HG02798 (cell line): ENCODE measurements around the gene GPER1.
"Not testable (repeated sequence)": the region's sequence is repeated elsewhere in the genome, so short reads cannot be mapped to it uniquely, and the experiment has no call there.

Source experiments
- ATAC-seq: cut with Tn5 transposase; IDR thresholded peaks from one replicate; pipeline ENCODE4 v1.9.1; 2021; ENCODE audit warnings: mild to moderate bottlenecking; ENCODE audit not compliant: unreplicated experiment, poor library complexity

GPER1 gene

DNA sequence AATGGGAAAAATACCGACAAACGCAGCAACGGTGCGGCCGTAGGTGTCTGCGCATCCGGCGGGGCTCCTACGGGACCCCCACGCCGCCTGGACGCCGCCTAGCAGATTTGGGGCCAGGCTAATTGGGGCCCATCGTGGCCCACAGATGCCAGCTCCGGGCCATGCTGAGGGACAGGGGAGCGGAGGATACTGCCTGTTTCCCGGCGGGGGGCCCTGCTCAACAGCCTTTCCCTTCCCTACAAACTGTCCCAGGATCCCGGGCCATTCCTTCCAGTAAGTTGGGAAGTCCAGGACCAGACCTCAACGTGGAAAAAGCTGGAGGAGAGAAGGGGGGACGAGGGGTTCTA is 21.7 kb upstream of the GPER1 start:
- no peak for ATAC-seq

GRCh38 chr7:1068013-1068412 is 19.9 kb upstream of the GPER1 start:
- ATAC-seq: no peak

DNA sequence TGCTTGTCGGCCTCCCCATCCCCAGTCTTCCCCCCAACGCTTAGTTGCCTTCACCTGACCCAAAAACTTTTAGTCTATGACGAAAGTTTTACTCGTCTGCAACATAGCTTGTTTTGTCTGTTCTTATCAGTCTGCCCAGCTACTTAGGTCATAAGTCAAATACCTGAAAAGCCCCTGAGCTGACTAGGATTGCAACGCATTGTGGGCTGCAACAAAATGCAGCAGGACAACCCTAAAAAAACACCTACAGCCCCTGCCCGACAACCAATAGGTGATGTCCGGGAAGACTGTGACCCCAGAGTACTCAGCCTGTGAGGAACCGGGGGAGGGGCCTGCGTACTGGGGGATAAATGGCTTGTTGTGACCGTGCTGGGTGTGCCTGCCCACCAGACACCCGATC is 19.3 kb upstream of the GPER1 start:
- no peak for ATAC-seq

- no peak for ATAC-seq
Measured at GRCh38 chr7:1070544-1071011, 17.3 kb upstream of the GPER1 start.

DNA sequence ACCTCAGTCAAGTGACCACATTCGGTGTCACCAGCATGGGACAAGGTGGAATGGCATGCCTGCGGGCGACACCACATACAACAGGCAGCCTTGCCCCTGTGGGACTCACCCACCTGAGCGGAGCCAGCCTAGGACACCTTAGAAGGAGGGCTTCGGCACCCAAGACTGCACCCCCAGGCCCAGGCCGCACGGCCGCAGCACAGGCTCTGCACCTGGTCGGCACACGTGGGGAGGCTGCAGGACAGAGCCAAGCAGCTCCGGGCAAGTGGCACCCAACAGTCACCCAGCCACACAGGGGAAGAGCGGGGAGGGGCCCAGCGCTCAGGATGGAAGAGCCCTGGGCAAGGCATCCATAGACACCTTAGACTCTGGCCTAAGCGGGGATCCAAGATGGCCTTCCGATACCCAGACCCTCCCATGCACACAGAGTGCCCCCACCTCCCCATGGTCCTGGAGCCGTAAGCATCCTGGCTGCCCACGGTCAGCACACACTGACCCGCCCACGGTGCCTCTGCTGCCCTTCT is 16.1 kb upstream of the GPER1 start:
- ATAC-seq: no peak

DNA sequence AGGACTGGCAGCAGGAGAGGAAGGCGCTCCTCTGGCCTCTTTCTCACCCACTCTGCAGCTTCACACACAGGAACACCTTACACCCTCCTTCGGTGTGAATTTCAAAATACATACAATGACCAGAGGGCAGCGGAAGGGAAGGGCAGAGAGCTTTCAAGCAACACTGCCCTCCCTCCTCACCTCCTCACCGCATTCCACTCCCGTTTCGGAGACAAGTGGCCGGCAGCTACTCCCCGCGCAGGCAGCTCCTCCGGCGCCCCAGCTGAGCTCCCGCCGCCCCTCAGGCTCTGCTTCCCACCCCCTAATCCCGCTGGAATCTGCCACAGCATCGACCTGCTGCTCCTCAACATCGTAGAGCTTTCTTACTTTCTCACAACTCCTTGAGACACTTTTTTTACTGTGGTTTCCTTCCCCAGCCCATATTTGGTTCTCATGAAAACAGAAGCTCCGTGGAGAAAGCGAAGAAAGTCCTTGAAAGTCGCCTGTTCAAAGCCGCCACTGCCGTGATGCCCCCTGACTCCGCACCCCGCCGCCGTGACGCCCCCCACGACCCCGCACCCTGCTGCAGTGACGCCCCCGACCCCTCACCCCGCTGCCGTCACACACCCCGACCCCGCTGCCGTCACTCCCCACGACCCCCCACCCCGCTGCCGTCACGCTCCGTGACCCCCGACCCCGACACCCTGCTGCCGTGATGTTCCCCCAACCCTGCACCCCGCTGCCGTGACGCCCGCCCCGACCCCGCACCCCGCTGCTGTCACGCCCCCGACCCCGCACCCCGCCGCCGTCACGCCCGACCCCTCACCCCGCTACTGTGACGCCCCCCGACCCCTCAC is 14.6 kb upstream of the GPER1 start:
- no peak for ATAC-seq

DNA sequence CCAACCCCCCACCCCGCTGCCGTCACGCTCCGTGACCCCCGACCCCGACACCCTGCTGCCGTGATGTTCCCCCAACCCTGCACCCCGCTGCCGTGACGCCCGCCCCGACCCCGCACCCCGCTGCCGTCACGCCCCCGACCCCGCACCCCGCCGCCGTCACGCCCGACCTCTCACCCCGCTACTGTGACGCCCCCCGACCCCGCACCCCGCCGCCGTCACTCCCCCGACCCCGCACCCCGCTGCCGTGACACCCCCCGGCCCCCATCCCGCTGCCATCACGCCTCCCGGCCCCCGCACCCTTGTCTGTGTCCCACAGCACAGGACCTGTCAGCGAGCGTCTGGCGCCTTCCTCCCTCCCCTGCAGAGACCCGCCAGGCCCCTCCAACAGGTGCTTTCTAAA is 13.9 kb upstream of the GPER1 start:
- ATAC-seq: not testable (repeated sequence)

DNA sequence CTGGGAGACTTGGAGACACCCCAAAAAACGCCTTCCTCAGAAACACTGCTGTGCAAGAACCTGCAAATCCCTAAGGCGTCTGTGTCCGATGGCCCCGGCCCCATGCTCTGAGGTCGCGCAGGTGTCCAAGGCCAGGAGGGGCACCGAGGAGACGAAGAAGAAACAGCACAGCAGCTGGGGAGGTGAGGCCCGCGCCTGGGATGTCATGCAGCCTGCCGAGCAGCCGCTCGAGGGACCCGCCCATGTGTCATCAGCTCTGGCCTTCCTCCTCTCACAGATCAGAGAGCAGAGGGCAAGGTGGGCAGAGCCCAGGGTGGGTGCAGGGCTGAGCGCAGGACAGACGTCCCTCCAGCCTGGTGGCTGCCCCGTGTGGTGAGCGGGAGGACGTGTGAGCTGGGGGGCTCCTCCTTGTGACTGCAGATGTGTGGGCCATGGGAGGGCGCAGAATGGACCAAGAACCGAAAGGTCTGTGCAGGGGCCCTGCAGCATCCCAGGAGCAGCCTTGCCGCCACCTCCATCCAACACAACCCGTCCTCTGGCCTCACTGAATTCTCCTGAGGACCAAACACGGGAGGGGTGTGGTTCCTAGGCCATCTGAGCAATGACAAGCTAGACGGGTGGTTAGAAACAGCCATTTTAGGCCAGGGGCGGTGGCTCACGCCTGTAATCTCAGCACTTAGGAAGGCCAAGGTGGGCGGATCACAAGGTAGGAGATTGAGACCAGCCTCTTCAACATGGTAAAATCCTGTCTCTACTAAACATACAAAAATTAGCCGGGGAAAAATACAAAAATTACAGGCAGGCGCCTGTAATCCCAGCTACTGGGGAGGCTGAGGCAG is 13.1 kb upstream of the GPER1 start:
- ATAC-seq: no peak

DNA sequence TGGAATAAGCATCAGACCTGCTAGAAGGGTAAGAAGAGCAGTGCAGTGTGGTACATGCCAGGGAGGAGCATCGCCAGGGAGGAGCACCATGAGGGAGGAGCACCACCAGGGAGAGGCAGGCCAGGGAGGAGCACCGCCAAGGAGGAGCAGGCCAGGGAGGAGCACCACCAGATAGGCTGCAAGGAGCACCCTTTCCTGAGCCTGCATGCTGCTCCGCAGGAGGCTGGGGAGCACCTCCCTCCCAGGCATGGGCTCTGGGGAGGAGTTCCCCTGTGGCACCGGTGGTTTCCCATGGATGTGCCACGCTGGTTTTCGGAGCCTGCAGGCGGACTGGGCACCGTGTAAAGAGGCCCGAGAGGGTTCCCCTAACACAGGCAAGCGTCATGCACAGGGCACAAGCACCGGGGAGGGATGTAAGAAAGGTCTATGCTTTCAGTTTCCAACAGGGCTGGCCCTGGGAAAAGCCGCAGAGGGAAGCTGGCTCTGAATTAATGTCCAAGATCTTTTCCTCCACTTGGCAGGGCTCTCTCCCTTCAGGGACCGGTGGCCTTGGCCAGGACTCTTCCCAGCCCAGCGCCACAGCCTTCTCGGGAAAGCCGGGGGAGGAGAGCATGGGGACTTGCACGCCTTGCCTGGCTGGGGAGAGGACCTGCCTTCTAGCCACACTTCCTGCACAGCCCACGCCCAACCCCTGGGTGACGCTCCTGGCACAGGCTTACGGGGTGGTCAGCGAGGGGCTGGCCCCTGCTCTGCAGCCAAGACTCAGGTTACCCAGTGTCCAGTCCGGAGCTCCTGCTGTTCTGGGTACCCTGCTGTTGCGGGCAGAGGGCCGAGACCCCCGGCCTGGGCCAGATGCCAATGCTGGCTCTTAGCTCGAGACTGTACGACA is 11.5 kb upstream of the GPER1 start:
- no peak for ATAC-seq

GRCh38 chr7:1078519-1078918 is 9.4 kb upstream of the GPER1 start:
- ATAC-seq: no peak

DNA sequence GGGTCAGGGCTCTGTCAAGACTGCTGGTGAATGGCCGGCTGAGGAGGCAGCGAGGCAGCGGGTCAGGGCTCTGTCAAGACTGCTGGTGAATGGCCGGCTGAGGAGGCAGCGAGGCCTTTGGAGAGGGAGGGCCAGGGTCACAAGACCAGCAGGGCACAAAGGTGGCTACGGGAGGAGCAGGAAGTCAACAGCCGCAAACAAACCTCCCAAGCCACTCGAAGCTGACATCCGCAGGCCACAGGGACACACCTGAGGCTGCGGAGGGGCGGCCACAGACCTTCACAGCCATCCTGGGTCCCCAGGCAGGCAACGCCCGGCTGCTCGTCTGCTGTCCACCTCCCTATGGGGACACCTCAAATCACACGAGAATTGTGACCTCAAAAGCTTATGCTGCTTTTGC is 8.9 kb upstream of the GPER1 start:
- ATAC-seq: no peak

DNA sequence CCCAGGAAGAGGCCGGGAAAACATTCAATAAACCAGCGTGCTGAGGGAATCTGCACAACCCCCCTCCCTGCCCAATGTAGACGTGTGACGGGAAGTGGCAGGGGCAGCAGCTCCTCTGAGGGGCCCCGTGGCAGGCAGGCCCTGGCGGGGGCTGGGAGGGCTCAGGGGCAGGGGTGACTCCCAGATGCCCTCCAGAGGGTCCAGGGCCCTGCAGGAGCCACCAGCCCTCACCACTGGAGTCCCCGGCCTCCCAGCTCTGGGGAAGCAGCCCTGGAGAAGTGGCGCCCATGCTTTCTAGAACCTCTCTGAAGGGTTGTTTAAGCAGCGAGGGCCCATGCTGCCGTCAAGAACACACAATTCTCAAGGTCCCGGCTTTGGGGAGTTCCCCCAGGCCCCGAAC is 8.4 kb upstream of the GPER1 start:
- ATAC-seq: no peak

DNA sequence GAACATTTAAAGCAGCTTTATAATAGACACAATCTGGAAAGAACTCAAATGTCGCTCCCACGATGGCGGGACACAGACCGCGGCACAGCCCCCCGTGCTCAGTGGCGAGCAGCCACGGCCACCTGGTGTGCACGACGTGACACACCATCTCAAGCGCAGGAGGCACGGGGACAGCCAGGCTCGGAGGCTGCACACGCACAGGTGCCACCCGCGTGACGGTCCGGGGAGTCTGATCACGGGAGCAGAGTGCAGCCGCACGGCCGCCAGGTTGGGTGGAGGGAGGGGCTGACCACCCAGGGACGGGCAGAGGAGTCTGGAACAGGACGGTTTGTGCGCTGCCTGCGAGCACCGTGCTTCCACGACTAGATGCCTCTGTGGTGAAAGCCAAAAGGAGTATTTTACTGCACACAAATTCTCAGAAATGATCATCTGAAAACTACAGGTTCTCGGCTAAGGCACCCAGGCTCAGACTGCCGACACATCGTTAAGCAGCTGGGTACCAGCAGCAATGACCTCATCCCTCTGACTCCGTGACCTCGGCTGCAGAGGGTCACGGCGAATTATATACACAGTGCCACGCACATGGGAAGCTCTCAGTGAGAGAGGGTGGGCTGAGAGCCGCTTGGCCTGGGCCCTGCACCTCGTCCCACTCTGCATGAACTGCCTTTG is 7.5 kb upstream of the GPER1 start:
- ATAC-seq: no peak

DNA sequence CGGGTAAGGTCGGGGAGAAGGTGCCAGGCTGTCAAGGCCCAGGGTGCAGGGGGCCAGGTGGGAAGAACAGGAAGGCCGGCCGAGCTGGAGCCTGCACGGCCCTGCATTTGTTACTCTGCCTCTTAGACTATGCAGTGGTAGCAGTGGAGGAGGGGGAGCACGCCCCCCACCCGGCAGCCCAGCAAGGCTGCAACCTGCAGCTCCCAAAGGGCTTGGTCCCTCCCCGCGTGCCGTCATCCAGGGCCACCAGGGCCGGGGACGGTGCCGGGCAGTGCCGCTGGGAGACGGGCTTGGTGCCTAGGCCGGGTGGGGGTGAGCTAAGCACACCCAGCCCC is 7.0 kb upstream of the GPER1 start:
- no peak for ATAC-seq

GRCh38 chr7:1081336-1081735 is 6.6 kb upstream of the GPER1 start:
- ATAC-seq: no peak

DNA sequence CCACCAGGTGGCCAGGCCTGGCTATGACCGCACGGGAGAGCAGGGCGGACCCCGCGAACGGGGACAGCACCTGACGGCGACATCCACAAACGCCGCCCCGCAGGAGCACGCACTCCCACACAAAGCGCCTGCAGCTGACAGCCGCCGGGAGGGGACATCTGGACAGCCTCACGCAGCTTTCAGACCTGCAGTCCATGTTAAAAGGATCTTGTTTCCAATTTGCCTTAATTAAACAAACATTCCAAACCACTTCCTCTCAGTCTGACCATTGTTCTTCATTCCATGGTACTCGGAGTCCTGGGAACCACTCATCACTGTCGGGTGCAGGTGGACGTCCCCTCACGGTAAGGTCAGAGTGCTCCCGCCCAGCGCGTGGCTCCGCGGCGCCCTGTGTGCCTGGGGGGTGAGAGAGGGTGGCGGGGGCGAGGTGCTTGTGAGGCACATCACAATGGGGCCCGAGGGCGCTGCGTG is 5.9 kb upstream of the GPER1 start:
- no peak for ATAC-seq

DNA sequence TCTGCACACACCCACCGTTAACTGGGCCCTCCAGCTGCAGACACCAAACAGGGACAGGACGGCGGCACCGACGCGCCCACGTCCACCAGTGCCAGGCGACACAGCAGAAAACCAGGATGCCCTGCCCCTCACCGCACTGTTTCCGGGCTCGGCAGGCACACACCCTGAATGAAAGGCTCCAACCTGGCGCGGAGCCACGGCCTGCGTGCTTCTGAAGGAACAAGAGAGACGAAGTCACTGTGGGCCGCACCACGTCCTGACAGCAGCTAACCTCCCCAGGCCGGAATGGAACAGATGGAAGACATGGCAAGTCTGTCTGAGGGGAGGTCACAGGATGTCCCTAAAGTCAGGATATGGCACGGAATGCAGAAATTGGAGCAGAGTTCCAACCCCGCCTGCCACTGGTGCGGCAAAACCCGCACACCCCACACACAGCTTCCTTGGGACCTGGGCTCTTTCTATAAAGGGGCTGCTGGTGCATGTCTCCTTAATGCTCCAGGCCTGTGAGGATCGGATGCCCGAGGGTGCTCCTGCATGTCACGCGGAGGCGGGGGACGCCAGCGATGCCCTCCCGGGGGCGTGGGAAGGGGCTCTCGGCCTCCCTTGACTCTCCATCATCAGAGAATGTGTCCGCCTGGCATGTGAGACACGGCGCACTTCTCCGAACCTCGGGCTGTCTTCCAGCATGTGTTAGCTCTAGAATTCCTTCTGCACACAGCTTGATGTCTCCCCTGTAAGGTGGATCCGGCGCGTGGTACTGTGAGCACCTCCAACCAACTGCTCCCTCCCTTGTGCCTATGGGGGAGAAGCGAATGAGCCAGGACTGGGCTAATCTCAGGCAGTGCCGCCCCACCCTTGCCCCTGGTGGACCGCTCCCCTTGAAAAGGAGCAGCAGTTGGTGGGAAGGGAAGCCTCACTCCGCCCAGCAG is 3.9 kb upstream of the GPER1 start:
- ATAC-seq: no peak

GRCh38 chr7:1085266-1085665 is 2.6 kb upstream of the GPER1 start:
- no peak for ATAC-seq

DNA sequence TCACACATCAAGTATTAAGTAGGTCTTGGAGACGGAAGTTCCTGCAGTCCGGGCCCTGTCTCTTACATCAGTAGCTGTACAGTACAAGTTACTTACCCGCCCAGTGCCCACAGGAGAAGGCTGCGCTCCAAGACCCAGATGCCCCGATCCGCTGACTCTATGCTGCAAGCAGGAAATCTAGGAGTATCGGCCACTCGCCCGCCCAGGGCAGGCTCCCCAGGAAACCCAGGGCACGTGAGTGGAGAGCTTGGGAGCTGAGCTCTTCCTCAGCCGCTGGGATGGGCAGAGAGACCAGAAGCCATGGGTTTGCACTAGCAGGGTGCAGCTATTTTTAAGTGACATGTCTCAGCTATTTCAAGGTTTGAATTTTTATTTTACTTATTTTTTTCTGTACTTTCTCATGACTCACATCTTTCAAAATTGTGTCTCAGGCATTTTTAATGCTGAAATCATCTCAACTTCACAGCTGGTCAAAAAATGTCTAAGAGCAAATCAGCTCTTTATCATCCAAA is 1.9 kb upstream of the GPER1 start:
- ATAC-seq: no peak
